ENCODE measurements around the gene DDX24. TPM values are rescaled to one million over a fixed set of nuclear protein-coding genes. Genes with fewer than 3 reads are reported as not detected.

Gene DDX24
- total RNA-seq, 2 donors from 2014 or later, result 131 to 137 TPM

DNA sequence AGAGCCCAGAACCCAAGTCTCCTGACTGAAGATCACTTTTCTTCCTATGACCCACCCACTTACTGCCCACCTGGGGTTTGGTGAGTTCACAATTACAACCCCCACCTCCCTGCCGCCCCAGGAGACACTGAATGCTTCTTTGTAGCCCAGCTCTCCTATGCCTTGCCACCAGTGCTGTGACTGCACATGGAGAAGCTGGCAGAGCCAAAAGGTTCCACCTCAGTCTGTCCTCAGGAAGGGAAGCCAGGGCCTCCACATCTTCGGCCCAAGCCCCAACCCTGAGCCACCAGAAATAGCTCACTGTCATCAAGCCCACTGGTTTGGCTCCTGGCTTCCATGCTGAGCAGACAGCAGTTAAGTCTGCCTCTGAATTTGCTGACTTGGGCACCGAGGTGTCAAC is 29.2 kb downstream of the DDX24 start:
- no peak overlapping the region for H3K9ac ChIP-seq (ENCODE audit: extremely low read depth, low read length, poor library complexity, severe bottlenecking)

DNA sequence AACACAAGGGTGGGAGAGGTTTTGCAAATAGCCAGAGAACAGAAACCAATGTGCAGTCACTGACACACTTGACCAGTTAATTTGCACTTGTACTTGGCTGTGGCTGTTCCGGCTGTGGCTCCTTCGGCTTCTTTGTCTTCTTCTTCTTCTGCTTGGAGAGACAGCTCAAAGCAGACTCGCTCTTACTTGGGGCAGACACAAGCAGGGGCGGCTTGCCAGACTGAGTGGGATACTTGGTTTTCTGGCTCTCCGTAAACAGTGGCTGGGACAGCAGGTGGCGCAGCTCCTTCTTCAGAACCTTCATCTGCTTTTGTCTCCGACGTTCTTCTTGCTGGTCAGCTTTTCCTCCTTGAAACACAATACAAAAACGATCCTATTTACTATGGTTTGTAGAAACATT is 29.9 kb downstream of the DDX24 start:
- Histone ChIP-seq H3K4me3 (ENCODE audit: low read length) (no peak overlapping the region), H3K27ac (ENCODE audit: low read depth, low read length) (no peak overlapping the region), H3K36me3 (ENCODE audit: control insufficient read depth, insufficient read depth, low read length) (peaks cover 87% of the 10 kb centered on the region), H3K9me3 (ENCODE audit: control insufficient read depth, low read length) (no peaks in the 10 kb centered on the region), H3K9ac (ENCODE audit: extremely low read depth, low read length, poor library complexity, severe bottlenecking) (no peak overlapping the region), H3K27me3 (ENCODE audit: control insufficient read depth, insufficient read depth, low read length, poor library complexity, severe bottlenecking) (no peaks in the 10 kb centered on the region), H3K4me1 (ENCODE audit: control insufficient read depth, insufficient read depth, low read length) (no peaks in the 10 kb centered on the region)
- Mint-ChIP-seq H3K27me3 (ENCODE audit: insufficient read depth) (no peaks in the 10 kb centered on the region), H3K27ac (peak overlapping the region; percentile 58), H3K9me3 (no peaks in the 10 kb centered on the region), H3K4me1 (no peaks in the 10 kb centered on the region), H3K36me3 (ENCODE audit: low read depth) (peaks cover 67% of the 10 kb centered on the region), H3K4me3 (no peak overlapping the region)
- TF ChIP-seq, protein P1, sequence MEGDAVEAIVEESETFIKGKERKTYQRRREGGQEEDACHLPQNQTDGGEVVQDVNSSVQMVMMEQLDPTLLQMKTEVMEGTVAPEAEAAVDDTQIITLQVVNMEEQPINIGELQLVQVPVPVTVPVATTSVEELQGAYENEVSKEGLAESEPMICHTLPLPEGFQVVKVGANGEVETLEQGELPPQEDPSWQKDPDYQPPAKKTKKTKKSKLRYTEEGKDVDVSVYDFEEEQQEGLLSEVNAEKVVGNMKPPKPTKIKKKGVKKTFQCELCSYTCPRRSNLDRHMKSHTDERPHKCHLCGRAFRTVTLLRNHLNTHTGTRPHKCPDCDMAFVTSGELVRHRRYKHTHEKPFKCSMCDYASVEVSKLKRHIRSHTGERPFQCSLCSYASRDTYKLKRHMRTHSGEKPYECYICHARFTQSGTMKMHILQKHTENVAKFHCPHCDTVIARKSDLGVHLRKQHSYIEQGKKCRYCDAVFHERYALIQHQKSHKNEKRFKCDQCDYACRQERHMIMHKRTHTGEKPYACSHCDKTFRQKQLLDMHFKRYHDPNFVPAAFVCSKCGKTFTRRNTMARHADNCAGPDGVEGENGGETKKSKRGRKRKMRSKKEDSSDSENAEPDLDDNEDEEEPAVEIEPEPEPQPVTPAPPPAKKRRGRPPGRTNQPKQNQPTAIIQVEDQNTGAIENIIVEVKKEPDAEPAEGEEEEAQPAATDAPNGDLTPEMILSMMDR (conservative IDR thresholded peaks at IDR 0.05), result peak; percentile 78
- peak; percentile 78 for DNase-seq
- WGBS, 2 experiments (ENCODE audit: insufficient coverage in 1 of 2, insufficient read length in 1 of 2), result 82 to 86% methylated on average over 6 to 9 of the region's 9 CpGs

More for the DNA sequence above, 29.2 kb downstream of the DDX24 start:
- Histone ChIP-seq H3K27ac (ENCODE audit: low read depth, low read length) (no peak overlapping the region), H3K4me1 (ENCODE audit: control insufficient read depth, insufficient read depth, low read length) (no peaks in the 10 kb centered on the region), H3K27me3 (ENCODE audit: control insufficient read depth, insufficient read depth, low read length, poor library complexity, severe bottlenecking) (no peaks in the 10 kb centered on the region), H3K4me3 (ENCODE audit: low read length) (no peak overlapping the region), H3K9me3 (ENCODE audit: control insufficient read depth, low read length) (no peaks in the 10 kb centered on the region), H3K36me3 (ENCODE audit: control insufficient read depth, insufficient read depth, low read length) (peaks cover 92% of the 10 kb centered on the region)
- Mint-ChIP-seq H3K4me1 (no peaks in the 10 kb centered on the region), H3K9me3 (no peaks in the 10 kb centered on the region), H3K4me3 (no peak overlapping the region), H3K27me3 (ENCODE audit: insufficient read depth) (no peaks in the 10 kb centered on the region), H3K27ac (peak overlapping the region; percentile 58), H3K36me3 (ENCODE audit: low read depth) (peaks cover 74% of the 10 kb centered on the region)
- TF ChIP-seq, protein P1 (conservative IDR thresholded peaks at IDR 0.05), result no peak
- WGBS, 2 experiments (ENCODE audit: insufficient coverage in 1 of 2, insufficient read length in 1 of 2), result 86 to 100% methylated on average over 1 to 3 of the region's 3 CpGs
- DNase-seq, result no peak

DNA sequence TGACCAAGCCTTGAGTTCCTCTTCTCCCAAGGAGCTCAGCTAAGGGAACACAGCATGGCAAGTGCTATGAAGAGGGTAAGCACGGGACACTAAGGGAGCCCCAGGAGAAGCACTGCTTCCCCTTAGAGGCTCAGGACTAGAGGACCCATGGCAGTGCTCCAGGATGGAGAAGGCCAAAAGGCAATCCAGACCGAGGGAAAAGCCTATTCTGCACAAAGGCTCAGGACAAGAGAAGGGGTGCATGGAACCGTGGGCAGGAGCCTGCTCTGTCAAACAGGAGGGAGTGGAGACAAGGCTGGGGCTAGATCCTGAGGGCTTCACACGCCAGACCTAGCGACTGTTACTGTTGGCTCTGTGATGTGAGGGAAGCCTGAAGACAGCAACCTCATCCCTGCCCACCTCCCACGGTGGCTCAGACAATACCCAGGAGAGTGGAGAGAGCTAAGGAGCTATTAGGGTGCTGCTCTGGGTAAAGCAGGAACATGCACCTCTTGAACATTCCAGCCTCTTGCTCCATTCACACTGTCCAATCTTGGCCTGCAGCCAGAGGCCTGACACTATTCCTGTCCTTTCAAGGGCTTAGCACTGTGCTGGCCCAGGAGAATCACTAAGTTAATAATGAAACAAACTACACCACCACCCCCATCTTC is 30.6 kb downstream of the DDX24 start:
- TF ChIP-seq, protein P1 (conservative IDR thresholded peaks at IDR 0.05), result no peak
- H3K27ac ChIP-seq (ENCODE audit: low read depth, low read length), result no peak overlapping the region
- Mint-ChIP-seq H3K27me3 (ENCODE audit: insufficient read depth) (no peaks in the 10 kb centered on the region), H3K4me3 (no peak overlapping the region), H3K27ac (no peak overlapping the region), H3K9me3 (no peaks in the 10 kb centered on the region), H3K36me3 (ENCODE audit: low read depth) (peaks cover 66% of the 10 kb centered on the region), H3K4me1 (no peaks in the 10 kb centered on the region)
- no peaks in the 10 kb centered on the region for H3K9me3 ChIP-seq (ENCODE audit: control insufficient read depth, low read length)
- no peak overlapping the region for H3K4me3 ChIP-seq (ENCODE audit: low read length)
- no peaks in the 10 kb centered on the region for H3K4me1 ChIP-seq (ENCODE audit: control insufficient read depth, insufficient read depth, low read length)
- H3K36me3 ChIP-seq (ENCODE audit: control insufficient read depth, insufficient read depth, low read length), result peaks cover 82% of the 10 kb centered on the region
- WGBS, 2 experiments (ENCODE audit: insufficient coverage in 1 of 2, insufficient read length in 1 of 2), result 87 to 92% methylated on average over 5 to 6 of the region's 6 CpGs
- no peaks in the 10 kb centered on the region for H3K27me3 ChIP-seq (ENCODE audit: control insufficient read depth, insufficient read depth, low read length, poor library complexity, severe bottlenecking)
- no peak for DNase-seq
- no peak overlapping the region for H3K9ac ChIP-seq (ENCODE audit: extremely low read depth, low read length, poor library complexity, severe bottlenecking)

Data from endodermal cell (in vitro differentiated cells).